ENCODE results near the gene SEZ6. TPM values are rescaled to one million over a fixed set of nuclear protein-coding genes. Genes with fewer than 3 reads are reported as not detected.

The SEZ6 gene
- total and polyA plus RNA-seq, 10 of the 15 experiments (the other 5 are each of a cell fraction or from before 2014, with no cell fraction given), result 0.05 to 0.87 (median 0.17) TPM; not detected in 4

DNA sequence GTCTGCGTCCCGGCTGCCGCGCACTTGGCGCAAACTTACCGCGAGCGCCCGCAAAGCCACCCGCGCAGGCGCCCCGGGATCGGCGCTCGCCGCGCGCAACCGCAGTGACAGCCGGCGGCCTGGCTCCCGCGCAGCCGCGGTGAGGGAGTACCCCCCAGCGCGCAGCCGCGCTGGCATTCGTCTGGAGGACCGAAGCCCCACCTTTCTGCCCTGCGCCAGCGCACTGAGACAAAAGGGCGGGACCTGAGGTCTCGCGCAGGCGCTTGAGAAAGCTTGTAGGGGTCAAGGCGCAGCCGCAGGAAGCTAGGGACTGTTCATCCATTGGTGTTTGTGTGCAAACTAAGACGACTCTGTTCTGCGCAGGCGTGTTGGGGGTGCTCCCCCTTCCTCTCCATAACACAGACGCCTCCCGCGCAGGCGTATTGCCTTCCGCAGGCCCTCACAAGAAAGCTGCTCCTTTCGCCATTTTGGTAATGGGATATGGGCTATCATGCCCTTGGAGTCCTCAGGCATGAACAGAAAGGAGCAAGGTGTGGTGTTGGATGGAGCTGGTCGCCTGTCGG lies 54.3 kb downstream of the SEZ6 start, which contains the start of gene PHF12 (continued):
- TF ChIP-seq RB1 (IDR thresholded peaks at IDR 0.05; ENCODE audit: borderline replicate concordance), result peak; percentile 18; the same call in 1 of the 2 replicates
- TF ChIP-seq IKZF1 (conservative IDR thresholded peaks at IDR 0.05), result peak; percentile 100
- TF ChIP-seq, protein P1, sequence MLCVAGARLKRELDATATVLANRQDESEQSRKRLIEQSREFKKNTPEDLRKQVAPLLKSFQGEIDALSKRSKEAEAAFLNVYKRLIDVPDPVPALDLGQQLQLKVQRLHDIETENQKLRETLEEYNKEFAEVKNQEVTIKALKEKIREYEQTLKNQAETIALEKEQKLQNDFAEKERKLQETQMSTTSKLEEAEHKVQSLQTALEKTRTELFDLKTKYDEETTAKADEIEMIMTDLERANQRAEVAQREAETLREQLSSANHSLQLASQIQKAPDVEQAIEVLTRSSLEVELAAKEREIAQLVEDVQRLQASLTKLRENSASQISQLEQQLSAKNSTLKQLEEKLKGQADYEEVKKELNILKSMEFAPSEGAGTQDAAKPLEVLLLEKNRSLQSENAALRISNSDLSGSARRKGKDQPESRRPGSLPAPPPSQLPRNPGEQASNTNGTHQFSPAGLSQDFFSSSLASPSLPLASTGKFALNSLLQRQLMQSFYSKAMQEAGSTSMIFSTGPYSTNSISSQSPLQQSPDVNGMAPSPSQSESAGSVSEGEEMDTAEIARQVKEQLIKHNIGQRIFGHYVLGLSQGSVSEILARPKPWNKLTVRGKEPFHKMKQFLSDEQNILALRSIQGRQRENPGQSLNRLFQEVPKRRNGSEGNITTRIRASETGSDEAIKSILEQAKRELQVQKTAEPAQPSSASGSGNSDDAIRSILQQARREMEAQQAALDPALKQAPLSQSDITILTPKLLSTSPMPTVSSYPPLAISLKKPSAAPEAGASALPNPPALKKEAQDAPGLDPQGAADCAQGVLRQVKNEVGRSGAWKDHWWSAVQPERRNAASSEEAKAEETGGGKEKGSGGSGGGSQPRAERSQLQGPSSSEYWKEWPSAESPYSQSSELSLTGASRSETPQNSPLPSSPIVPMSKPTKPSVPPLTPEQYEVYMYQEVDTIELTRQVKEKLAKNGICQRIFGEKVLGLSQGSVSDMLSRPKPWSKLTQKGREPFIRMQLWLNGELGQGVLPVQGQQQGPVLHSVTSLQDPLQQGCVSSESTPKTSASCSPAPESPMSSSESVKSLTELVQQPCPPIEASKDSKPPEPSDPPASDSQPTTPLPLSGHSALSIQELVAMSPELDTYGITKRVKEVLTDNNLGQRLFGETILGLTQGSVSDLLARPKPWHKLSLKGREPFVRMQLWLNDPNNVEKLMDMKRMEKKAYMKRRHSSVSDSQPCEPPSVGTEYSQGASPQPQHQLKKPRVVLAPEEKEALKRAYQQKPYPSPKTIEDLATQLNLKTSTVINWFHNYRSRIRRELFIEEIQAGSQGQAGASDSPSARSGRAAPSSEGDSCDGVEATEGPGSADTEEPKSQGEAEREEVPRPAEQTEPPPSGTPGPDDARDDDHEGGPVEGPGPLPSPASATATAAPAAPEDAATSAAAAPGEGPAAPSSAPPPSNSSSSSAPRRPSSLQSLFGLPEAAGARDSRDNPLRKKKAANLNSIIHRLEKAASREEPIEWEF (IDR thresholded peaks at IDR 0.05; ENCODE audit: insufficient replicate concordance, low read depth, low read length), result no peak
- peak; percentile 31 for TF ChIP-seq SIX5 (IDR thresholded peaks at IDR 0.05; ENCODE audit: low read depth, low read length, severe bottlenecking)
- no peak for TF ChIP-seq BRCA1 (IDR thresholded peaks at IDR 0.05; ENCODE audit: low read depth, low read length)
- TF ChIP-seq RAD51 (IDR thresholded peaks at IDR 0.05), result no peak
- TF ChIP-seq PAX5 (IDR thresholded peaks at IDR 0.05; ENCODE audit: borderline replicate concordance, low read depth, low read length), result no peak; the same call in 1 of the 2 replicates
- peak; percentile 60; the same call in 1 of the 2 replicates for TF ChIP-seq BACH1 (IDR thresholded peaks at IDR 0.05; ENCODE audit: borderline replicate concordance)
- TF ChIP-seq JUND (IDR thresholded peaks at IDR 0.05; ENCODE audit: low read depth, low read length), result no peak
- no peak for TF ChIP-seq SKIL (IDR thresholded peaks at IDR 0.05; ENCODE audit: low read depth, poor library complexity, severe bottlenecking)
- 0 out of 2 replicates have a peak, but pooled peaks have one; percentile 11 for TF ChIP-seq NKRF (conservative IDR thresholded peaks at IDR 0.05)
- no peak for TF ChIP-seq TCF7 (IDR thresholded peaks at IDR 0.05; ENCODE audit: borderline replicate concordance)
- TF ChIP-seq IRF4 (IDR thresholded peaks at IDR 0.05; ENCODE audit: low read depth, low read length), result no peak
- no peak for TF ChIP-seq ZSCAN29 (IDR thresholded peaks at IDR 0.05)
- no peak; the same call in 1 of the 2 replicates for TF ChIP-seq SMAD5 (IDR thresholded peaks at IDR 0.05; ENCODE audit: low read depth)
- no peak for TF ChIP-seq ZNF207 (IDR thresholded peaks at IDR 0.05; ENCODE audit: borderline replicate concordance)
- TF ChIP-seq, protein P2, sequence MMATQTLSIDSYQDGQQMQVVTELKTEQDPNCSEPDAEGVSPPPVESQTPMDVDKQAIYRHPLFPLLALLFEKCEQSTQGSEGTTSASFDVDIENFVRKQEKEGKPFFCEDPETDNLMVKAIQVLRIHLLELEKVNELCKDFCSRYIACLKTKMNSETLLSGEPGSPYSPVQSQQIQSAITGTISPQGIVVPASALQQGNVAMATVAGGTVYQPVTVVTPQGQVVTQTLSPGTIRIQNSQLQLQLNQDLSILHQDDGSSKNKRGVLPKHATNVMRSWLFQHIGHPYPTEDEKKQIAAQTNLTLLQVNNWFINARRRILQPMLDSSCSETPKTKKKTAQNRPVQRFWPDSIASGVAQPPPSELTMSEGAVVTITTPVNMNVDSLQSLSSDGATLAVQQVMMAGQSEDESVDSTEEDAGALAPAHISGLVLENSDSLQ (IDR thresholded peaks at IDR 0.05), result no peak
- TF ChIP-seq CREM (IDR thresholded peaks at IDR 0.05; ENCODE audit: low read depth), result no peak
- no peak for TF ChIP-seq NR2C2 (IDR thresholded peaks at IDR 0.05; ENCODE audit: borderline replicate concordance, control insufficient read depth, insufficient read length, low read depth)
- TF ChIP-seq MAX (IDR thresholded peaks at IDR 0.05; ENCODE audit: low read depth, low read length), result peak; percentile 61; the same call in 1 of the 2 replicates
- peak; percentile 76 for TF ChIP-seq POLR2A (IDR thresholded peaks at IDR 0.05; ENCODE audit: low read depth, low read length)

Measured in GM12878 (cell line).